HCT116 (cell line): ENCODE measurements around the gene ZEB1. TPM values are rescaled to one million over a fixed set of nuclear protein-coding genes. Genes with fewer than 3 reads are reported as not detected.

Source experiments
- ATAC-seq: fragments of 200-7000 bp; cut with Tn5 transposase; 2 replicates; pipeline ENCODE4 v1.9.1; 2020; ENCODE audit warnings: mild to moderate bottlenecking, moderate library complexity
- BruUV-seq: library from RNA; stranded (reverse); fragments of 400-500 nt; replicated peaks from 2 replicates; lab custom pipeline; 2021; lab: Mats Ljungman, UMichigan
- CTCF ChIA-PET: fragments of 300-600 bp; sonication (Branson Sonifier 250); formaldehyde crosslinking; loops from one replicate; lab custom pipeline; 2021; ENCODE audit warnings: antibody characterized with exemption; lab: Charles Lee
- POLR2A ChIA-PET: fragments of 300-600, 350-600 bp; sonication (Branson Sonifier 250); formaldehyde crosslinking; loops from one replicate; lab custom pipeline; 2021; ENCODE audit warnings: antibody characterized with exemption; lab: Charles Lee
- RAD21 ChIA-PET, 2 experiments: fragments of 300-600 bp; sonication (Branson Sonifier 250); formaldehyde crosslinking; loops; one replicate each; lab custom pipeline; 2023; ENCODE audit warnings: low total read pairs in 2 of 2; ENCODE audit not compliant: uncharacterized antibody in 2 of 2, unreplicated experiment in 2 of 2, low non-redundant PET in 1 of 2; lab: Charles Lee
- DNase-seq: peaks from one replicate; pipeline ENCODE4 v3.0.0-alpha.2; 2010; ENCODE audit warnings: low read depth, low spot score
- H2AFZ ChIP-seq: fragments of 200-600 bp; shearing (Covaris generic), sonication (generic); 2 replicates; pipeline ENCODE4 v1.6.1; 2017; ENCODE audit warnings: low read depth, mixed run types, mixed read lengths, antibody characterized with exemption, low read length; ENCODE audit not compliant: poor library complexity, severe bottlenecking
- H3K27ac ChIP-seq: 2 replicates; pipeline ENCODE4 v1.5.1; 2012; ENCODE audit warnings: low read depth, low read length
- H3K27me3 ChIP-seq: fragments of 200-600 bp; sonication (generic); 2 replicates; pipeline ENCODE4 v1.6.1; 2016; ENCODE audit warnings: mixed run types, low read length, mixed read lengths; ENCODE audit not compliant: insufficient read depth
- H3K36me3 ChIP-seq, 2 experiments: fragments of 200-500 bp in 1 of 2; fragments of 200-600 bp in 1 of 2; sonication (Bioruptor generic) in 1 of 2; sonication (generic) in 1 of 2; 2 replicates each; pipeline versions ENCODE4 v1.5.1 to v1.6.1; 2014 to 2016; ENCODE audit warnings: low read length in 2 of 2, inconsistent platforms in 1 of 2, mixed read lengths in 1 of 2, mixed run types in 1 of 2; ENCODE audit not compliant: insufficient read depth in 2 of 2, control insufficient read depth in 1 of 2
- H3K4me1 ChIP-seq, 2 experiments: fragments of 200-600 bp in 1 of 2; sonication (generic) in 1 of 2; 2 replicates each; pipeline versions ENCODE4 v1.5.1 to v1.6.1; 2012 to 2017; ENCODE audit warnings: low read length in 2 of 2, inconsistent platforms in 1 of 2, mild to moderate bottlenecking in 1 of 2, mixed read lengths in 1 of 2, mixed run types in 1 of 2, moderate library complexity in 1 of 2; ENCODE audit not compliant: insufficient read depth in 2 of 2, control insufficient read depth in 1 of 2
- H3K4me2 ChIP-seq: fragments of 200-600 bp; sonication (generic); 2 replicates; pipeline ENCODE4 v1.6.1; 2017; ENCODE audit warnings: mixed run types, low read length, mixed read lengths
- H3K4me3 ChIP-seq, 2 experiments: fragments of 200-600 bp in 1 of 2; sonication (generic) in 1 of 2; replicated peaks in 1 of 2; 2 replicates each; pipeline ENCODE4 v1.5.1; 2011 to 2016; ENCODE audit warnings: low read length in 2 of 2, control low read depth in 1 of 2, low read depth in 1 of 2, mild to moderate bottlenecking in 1 of 2, mixed read lengths in 1 of 2, mixed run types in 1 of 2
- H3K79me2 ChIP-seq: fragments of 200-600 bp; sonication (generic); 2 replicates; pipeline ENCODE4 v1.6.1; 2017; ENCODE audit warnings: mild to moderate bottlenecking, mixed run types, low read length, moderate library complexity, mixed read lengths; ENCODE audit not compliant: insufficient read depth
- H3K9ac ChIP-seq: fragments of 200-600 bp; sonication (generic); 2 replicates; pipeline ENCODE4 v1.6.1; 2016; ENCODE audit warnings: low read length, mixed read lengths
- H3K9me2 ChIP-seq: fragments of 200-600 bp; sonication (generic), shearing (Covaris generic); 2 replicates; pipeline ENCODE4 v1.6.1; 2017; ENCODE audit warnings: mixed run types, mild to moderate bottlenecking, moderate library complexity; ENCODE audit not compliant: insufficient read depth
- H3K9me3 ChIP-seq, 2 experiments: fragments of 200-500 bp in 1 of 2; fragments of 200-600 bp in 1 of 2; sonication (Bioruptor generic) in 1 of 2; sonication (generic) in 1 of 2; 2 replicates each; pipeline ENCODE4 v1.6.1; 2014 to 2017; ENCODE audit warnings: low read length in 2 of 2, mixed read lengths in 2 of 2, inconsistent platforms in 1 of 2, low read depth in 1 of 2, mild to moderate bottlenecking in 1 of 2, mixed run types in 1 of 2, moderate library complexity in 1 of 2; ENCODE audit not compliant: control insufficient read depth in 1 of 2, insufficient read depth in 1 of 2
- H4K20me1 ChIP-seq: fragments of 200-600 bp; sonication (generic), shearing (Covaris generic); 2 replicates; pipeline ENCODE4 v1.6.1; 2017; ENCODE audit warnings: mixed run types, mild to moderate bottlenecking, moderate library complexity; ENCODE audit not compliant: insufficient read depth
- JUND ChIP-seq: IDR thresholded peaks from 2 replicates; pipeline ENCODE4 v1.6.1; 2012
- POLR2A ChIP-seq: IDR thresholded peaks from 2 replicates; pipeline ENCODE4 v1.7.0; 2011; ENCODE audit warnings: borderline replicate concordance; ENCODE audit not compliant: insufficient read depth, insufficient read length; ENCODE audit errors: extremely low read depth
- YY1 ChIP-seq: IDR thresholded peaks from 2 replicates; pipeline ENCODE4 v1.6.1; 2011; ENCODE audit warnings: low read length, low read depth, moderate library complexity, mild to moderate bottlenecking; ENCODE audit not compliant: insufficient replicate concordance; ENCODE audit errors: extremely low read depth
- ZNF274 ChIP-seq: fragments of 200-500 bp; sonication (Bioruptor generic); IDR thresholded peaks from 2 replicates; pipeline ENCODE4 v1.6.1; 2014; ENCODE audit warnings: mild to moderate bottlenecking, low read depth, low read length, inconsistent platforms
- intact Hi-C: fragments of 100-400 bp; cut with micrococcal nuclease; formaldehyde crosslinking; loops from 2 replicates; pipeline ENCODE4 v1.10.0; 2022
- total RNA-seq: library from RNA; stranded (reverse); gene quantifications from one replicate; pipeline ENCODE4 v1.2.1, GENCODE V29; 2021; ENCODE audit not compliant: unreplicated experiment
- TF ChIP-seq, protein P1 (sequence below): IDR thresholded peaks from 2 replicates; pipeline ENCODE4 v1.6.1; 2011; ENCODE audit warnings: mild to moderate bottlenecking, low read length, moderate library complexity; ENCODE audit not compliant: insufficient replicate concordance; ENCODE audit errors: extremely low read depth

Gene ZEB1
- total RNA-seq, 1 experiment from 2014 or later, result 3.4 TPM

DNA sequence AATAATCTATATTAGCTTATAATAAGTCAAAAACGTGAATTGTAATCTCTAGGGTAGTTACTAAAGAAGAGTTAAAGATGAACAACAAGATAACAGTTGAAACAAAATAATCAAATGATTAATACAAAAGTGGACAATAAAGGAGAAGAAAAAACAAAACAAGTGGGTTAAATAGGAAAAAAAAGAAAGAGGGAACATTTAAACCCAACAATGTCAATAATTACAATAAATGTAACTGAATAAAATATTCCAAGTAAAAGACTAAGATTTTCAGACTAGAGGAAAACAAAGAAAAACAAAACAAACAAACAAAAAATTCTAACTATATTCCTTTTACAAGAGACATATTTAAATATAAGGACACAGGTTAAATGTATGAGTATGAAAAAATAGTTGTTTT lies 38.0 kb upstream of the ZEB1 start:
- no peaks in the 10 kb centered on the region for H3K27me3 ChIP-seq
- TF ChIP-seq JUND (no peak), ZNF274 (no peak)
- DNase-seq, result no peak
- no peak overlapping the region for H3K4me3 ChIP-seq
- H3K9me2 ChIP-seq, result no peaks in the 10 kb centered on the region
- H4K20me1 ChIP-seq, result no peaks in the 10 kb centered on the region
- no peaks in the 10 kb centered on the region for H3K4me1 ChIP-seq
- intact Hi-C loops, result no loop called here
- POLR2A ChIA-PET, result no interaction called here
- ATAC-seq, result no peak
- H3K4me2 ChIP-seq, result no peak overlapping the region
- H2AFZ ChIP-seq, result no peak overlapping the region
- no peak overlapping the region for H3K27ac ChIP-seq
- RAD21 ChIA-PET, result no interaction called here
- H3K79me2 ChIP-seq, result no peaks in the 10 kb centered on the region
- H3K9me3 ChIP-seq, result peaks cover 0 to 3% of the 10 kb centered on the region in 2 experiments; a peak in 1 of 4 replicates
- H3K9ac ChIP-seq, result no peak overlapping the region
- no TSS peak for BruUV-seq
- no peaks in the 10 kb centered on the region for H3K36me3 ChIP-seq
- CTCF ChIA-PET, result no interaction called here

DNA sequence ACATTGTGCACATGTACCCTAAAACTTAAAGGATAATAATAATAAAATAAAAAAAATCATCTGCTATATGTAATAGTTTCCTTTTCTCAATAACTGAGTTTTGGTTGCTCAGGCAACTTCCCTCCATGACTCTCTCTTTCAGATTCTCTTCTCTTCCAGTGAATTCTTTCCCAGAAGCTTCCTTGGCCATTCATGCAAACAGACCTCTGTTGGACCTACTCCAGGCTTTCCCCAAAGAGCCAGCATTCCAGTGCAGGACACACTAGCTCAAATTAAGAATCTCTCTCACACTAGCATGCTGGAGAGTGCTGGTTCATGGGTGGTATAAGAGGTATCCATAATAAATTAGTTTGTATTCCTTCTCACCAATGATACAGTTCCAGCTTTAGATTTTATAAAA lies 31.0 kb upstream of the ZEB1 start:
- ChIA-PET CTCF (no interaction called here), POLR2A (no interaction called here), RAD21 (no interaction called here)
- Histone ChIP-seq H3K4me3 (no peak overlapping the region), H3K4me1 (no peaks in the 10 kb centered on the region), H3K27me3 (no peaks in the 10 kb centered on the region), H3K9me2 (no peaks in the 10 kb centered on the region), H3K79me2 (no peaks in the 10 kb centered on the region), H3K4me2 (no peak overlapping the region), H3K9me3 (no peaks in the 10 kb centered on the region), H3K36me3 (no peaks in the 10 kb centered on the region), H4K20me1 (no peaks in the 10 kb centered on the region), H3K9ac (no peak overlapping the region), H3K27ac (no peak overlapping the region), H2AFZ (no peak overlapping the region)
- DNase-seq (no peak), ATAC-seq (no peak)
- TF ChIP-seq, protein P1, sequence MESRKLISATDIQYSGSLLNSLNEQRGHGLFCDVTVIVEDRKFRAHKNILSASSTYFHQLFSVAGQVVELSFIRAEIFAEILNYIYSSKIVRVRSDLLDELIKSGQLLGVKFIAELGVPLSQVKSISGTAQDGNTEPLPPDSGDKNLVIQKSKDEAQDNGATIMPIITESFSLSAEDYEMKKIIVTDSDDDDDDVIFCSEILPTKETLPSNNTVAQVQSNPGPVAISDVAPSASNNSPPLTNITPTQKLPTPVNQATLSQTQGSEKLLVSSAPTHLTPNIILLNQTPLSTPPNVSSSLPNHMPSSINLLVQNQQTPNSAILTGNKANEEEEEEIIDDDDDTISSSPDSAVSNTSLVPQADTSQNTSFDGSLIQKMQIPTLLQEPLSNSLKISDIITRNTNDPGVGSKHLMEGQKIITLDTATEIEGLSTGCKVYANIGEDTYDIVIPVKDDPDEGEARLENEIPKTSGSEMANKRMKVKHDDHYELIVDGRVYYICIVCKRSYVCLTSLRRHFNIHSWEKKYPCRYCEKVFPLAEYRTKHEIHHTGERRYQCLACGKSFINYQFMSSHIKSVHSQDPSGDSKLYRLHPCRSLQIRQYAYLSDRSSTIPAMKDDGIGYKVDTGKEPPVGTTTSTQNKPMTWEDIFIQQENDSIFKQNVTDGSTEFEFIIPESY, result no peak
- TF ChIP-seq YY1 (no peak), POLR2A (no peak)
- intact Hi-C loops, result no loop called here
- BruUV-seq, result no TSS peak
